GM19240 (cell line): ENCODE results near the gene PRRG1.
"Not testable (repeated sequence)": the region's sequence is repeated elsewhere in the genome, so short reads cannot be mapped to it uniquely, and the experiment has no call there.

Experiments used
- DNase-seq: peaks from one replicate; pipeline ENCODE4 v3.0.0; 2011; ENCODE audit warnings: low spot score; ENCODE audit not compliant: insufficient read length

The PRRG1 gene

GRCh38 chrX:37378404-37378803 lies 29.2 kb downstream of the PRRG1 start:
- DNase-seq = no peak

GRCh38 chrX:37378830-37379229 lies 29.7 kb downstream of the PRRG1 start:
- DNase-seq = no peak

- no peak for DNase-seq
These were observed 31.1 kb downstream of the PRRG1 start for GRCh38 chrX:37380256-37380655.

GRCh38 chrX:37380924-37381323 lies 31.8 kb downstream of the PRRG1 start:
- DNase-seq = no peak

GRCh38 chrX:37383313-37383712 lies 34.1 kb downstream of the PRRG1 start:
- no peak for DNase-seq

DNA sequence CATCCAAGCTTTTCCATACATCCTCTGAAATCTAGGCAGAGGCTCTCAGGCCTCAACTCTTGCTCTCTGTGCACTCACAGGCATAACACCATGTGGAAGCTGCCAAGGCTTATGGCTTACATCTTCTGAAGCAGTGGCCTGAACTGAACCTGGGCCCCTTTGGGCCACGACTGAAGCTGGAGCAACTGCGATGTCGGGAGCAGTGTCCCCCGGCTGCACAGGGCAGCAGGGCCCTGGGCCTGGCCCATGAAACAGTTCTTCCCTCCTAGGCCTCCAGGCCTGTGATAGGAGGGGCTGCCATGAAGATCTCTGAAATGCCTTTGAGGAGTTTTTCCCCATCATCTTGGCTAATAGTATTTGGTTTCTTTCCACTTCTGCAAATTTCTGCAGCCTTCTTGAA lies 39.2 kb downstream of the PRRG1 start:
- no peak for DNase-seq

GRCh38 chrX:37405956-37406355 lies 56.8 kb downstream of the PRRG1 start:
- no peak for DNase-seq

- DNase-seq = no peak
These were observed 58.6 kb downstream of the PRRG1 start for GRCh38 chrX:37407736-37408135.

GRCh38 chrX:37409278-37409677 lies 60.1 kb downstream of the PRRG1 start:
- no peak for DNase-seq

DNA sequence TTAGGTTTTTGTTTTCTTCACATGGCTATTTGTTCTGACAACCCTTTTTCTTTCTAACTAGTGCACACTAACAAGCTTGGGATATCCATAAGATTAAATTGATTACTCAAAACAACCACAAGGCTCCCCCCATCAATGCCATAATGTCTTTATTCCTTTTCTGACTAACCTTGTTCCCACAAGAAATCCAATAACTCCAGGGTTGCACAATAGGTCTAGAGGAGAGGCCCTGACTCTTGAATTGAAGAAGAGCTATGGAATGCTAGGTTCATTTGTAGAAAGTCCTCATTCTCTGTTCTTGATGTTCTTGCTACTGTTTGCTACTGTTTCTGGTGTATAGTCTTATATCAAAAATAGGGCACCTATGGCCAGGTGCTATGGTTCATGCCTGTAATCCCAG lies 71.0 kb downstream of the PRRG1 start:
- no peak for DNase-seq

DNA sequence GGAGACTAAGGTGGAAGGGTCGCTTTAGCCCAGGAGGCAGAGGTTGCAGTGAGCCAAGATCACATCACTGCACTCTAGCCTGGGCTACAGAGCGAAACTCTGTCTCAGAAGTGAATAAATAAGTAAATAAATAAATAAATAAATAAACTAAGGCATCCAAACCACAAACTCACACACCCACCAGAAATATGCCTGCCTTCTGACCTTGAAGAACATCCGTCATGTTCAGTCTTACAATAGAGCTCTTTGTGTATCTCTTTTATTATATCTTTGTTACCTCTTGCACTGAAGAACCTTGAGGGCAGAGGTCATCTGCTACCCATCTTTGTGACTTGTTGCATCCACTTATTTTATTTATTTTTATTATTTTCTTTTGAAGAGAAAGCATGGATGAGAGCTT lies 71.6 kb downstream of the PRRG1 start:
- no peak for DNase-seq

DNA sequence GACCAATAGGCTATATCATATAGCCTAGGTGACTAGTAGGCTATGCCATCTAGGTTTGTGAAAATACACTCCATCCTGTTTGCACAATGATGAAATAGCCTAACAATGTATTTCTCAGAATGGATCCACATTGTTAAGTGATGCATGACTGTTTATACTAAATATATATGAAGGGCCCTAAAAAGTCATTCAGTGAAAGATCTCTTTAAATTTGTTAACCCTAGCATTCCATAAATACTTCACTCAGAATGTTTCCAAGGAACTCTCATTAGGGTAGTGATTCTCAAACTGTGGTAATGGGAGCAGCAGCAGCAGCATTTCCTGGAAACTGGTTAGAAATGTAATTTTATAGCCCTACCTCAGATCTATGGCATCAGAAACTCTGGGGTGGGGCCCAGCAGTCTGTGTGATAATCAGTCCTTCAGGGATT lies 74.9 kb downstream of the PRRG1 start:
- DNase-seq = no peak

DNA sequence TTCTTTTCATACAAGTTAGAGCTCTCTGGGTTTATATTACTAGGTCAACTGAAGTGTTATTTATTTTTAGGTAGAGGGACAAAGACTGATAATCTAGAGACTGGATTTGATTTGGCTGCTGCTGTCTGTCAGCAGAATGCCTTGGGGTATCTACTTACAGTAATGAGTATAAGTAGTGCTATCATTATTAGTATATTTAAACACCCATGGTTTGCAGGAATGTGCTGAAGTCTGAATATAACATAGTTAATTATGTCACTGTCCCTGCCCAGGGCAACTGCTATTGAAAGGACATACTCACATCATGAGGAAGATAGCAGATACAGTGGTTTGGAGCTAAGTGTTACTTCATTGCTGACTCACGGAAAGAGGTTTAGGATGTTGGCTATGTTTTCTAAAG lies 76.2 kb downstream of the PRRG1 start:
- no peak for DNase-seq

DNA sequence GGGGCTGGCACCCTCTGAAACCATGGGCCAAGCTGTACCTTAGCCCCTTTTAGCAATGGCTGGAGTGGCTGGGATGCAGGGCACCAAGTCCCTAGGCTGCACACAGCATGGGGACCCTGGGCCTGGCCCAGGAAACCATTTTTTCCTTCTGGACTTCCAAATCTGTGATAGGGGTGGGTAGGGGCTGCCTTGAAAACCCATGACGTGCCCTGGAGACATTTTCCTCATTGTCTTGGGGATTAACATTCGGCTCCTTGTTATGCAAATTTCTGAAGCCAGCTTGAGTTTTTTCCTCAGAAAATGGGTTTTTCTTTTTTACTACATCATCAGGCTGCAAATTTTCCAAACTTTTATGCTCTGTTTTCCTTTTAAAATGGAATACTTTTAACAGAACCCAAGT lies 79.8 kb downstream of the PRRG1 start:
- not testable (repeated sequence) for DNase-seq

DNA sequence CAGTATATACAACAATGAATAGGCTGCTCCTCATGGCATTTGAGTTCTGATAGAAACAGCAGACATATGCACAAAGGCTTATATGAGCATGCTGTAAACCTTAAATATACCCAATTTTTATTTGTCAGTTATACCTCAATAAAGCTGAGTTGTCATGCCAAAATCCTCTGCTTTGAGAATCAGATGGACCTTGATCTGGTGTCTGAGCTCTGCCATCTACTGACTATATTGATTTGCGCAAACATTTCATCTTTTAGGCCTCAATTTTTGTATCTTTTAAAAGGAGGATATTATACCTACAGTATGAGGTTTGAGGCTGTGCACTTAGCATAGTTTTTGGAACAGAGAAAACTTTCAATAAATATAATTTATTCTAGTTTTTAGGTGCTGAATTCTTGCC lies 85.2 kb downstream of the PRRG1 start:
- no peak for DNase-seq

GRCh38 chrX:37437160-37437559 lies 88.0 kb downstream of the PRRG1 start:
- no peak for DNase-seq

GRCh38 chrX:37441377-37441776 lies 92.2 kb downstream of the PRRG1 start:
- no peak for DNase-seq

GRCh38 chrX:37445182-37445581 lies 96.0 kb downstream of the PRRG1 start:
- no peak for DNase-seq

GRCh38 chrX:37453821-37454220 lies 104.7 kb downstream of the PRRG1 start:
- DNase-seq = no peak

GRCh38 chrX:37454537-37455285 lies 105.5 kb downstream of the PRRG1 start:
- no peak for DNase-seq

GRCh38 chrX:37455381-37455780 lies 106.2 kb downstream of the PRRG1 start:
- DNase-seq = no peak

DNA sequence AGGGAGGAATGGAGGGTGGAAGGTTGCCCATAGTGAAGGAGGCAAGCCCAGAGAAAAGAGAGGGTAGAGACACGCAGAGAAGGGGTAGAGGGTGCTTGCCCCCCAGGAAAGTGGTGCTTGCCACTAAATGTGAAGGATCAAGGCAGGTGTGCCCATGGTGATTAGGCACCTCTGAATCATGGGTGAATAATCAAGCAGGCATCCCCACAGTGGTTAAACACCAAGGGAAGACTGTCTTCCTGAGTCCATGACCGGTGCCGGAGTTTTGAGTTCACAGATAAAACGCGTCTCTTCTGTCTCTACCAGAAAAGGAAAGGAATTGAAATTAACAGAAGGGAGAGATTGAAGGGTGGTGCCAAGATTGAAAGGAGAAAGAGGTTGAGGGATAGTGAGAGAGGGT lies 111.1 kb downstream of the PRRG1 start:
- not testable (repeated sequence) for DNase-seq

DNA sequence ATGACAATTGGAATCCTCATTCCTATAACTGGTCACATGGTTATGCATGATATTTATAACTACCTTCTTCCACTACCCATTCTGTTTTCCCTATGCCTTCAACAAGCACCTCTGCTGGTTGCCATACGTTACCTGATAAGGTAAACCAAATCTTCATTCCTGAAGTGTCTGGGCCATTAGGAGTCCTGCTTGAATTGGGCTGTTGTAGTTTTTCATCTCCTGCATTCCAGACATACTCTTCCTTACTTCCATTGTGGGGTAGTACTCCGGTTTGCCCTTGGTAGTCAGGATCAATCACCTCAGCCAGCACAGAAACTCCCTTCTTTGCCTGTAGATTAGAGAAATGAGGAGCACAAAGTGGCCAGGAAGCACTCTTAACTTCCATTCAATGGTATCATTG lies 113.2 kb downstream of the PRRG1 start:
- DNase-seq = no peak
